ENCODE data around the gene C1orf159.

C1orf159 gene

GRCh38 chr1:1032424-1032823 lies 83.5 kb downstream of the C1orf159 start:
- TF ChIP-seq ZBTB7A (IDR thresholded peaks at IDR 0.05; ENCODE audit: low read depth) (no peak), TCF12 (IDR thresholded peaks at IDR 0.05; ENCODE audit: low read depth) (peak; percentile 8; the same call in 1 of the 2 replicates)

All from Ishikawa (cell line).